Progenitor cell of endocrine pancreas (in vitro differentiated cells): Measurements from ENCODE around the gene GRK5. TPM values are rescaled to one million over a fixed set of nuclear protein-coding genes. Genes with fewer than 3 reads are reported as not detected.

ENCODE experiments used
- DNase-seq: peaks from one replicate; pipeline ENCODE4 v3.0.0; 2021; ENCODE audit warnings: low spot score; ENCODE audit not compliant: unreplicated experiment
- H3K27ac Mint-ChIP-seq: 2 replicates; pipeline ENCODE4 v1.8.0; 2021; ENCODE audit warnings: mild to moderate bottlenecking, moderate library complexity, mixed read lengths
- H3K27me3 Mint-ChIP-seq: 2 replicates; pipeline ENCODE4 v1.8.0; 2021; ENCODE audit warnings: mixed read lengths
- H3K36me3 Mint-ChIP-seq: 2 replicates; pipeline ENCODE4 v1.8.0; 2022; ENCODE audit warnings: mixed read lengths; ENCODE audit not compliant: insufficient read depth
- H3K4me1 Mint-ChIP-seq: 2 replicates; pipeline ENCODE4 v1.8.0; 2021; ENCODE audit warnings: low read depth, mixed read lengths
- H3K4me3 Mint-ChIP-seq: 2 replicates; pipeline ENCODE4 v1.8.0; 2021; ENCODE audit warnings: low read depth, mild to moderate bottlenecking, moderate library complexity, mixed read lengths
- H3K9me3 Mint-ChIP-seq: 2 replicates; pipeline ENCODE4 v1.8.0; 2021; ENCODE audit warnings: low read depth, mixed read lengths
- CTCF ChIP-seq: fragments of 200-600 bp; sonication (generic); IDR thresholded peaks from one replicate; pipeline ENCODE4 v1.5.0; 2021; ENCODE audit warnings: antibody characterized with exemption, mild to moderate bottlenecking; ENCODE audit not compliant: unreplicated experiment
- total RNA-seq: library from RNA; stranded (reverse); gene quantifications from 2 replicates; pipeline ENCODE4 v1.2.1, GENCODE V29; 2021

Gene GRK5
- total RNA-seq, 1 donor from 2014 or later = 21.6 TPM

DNA sequence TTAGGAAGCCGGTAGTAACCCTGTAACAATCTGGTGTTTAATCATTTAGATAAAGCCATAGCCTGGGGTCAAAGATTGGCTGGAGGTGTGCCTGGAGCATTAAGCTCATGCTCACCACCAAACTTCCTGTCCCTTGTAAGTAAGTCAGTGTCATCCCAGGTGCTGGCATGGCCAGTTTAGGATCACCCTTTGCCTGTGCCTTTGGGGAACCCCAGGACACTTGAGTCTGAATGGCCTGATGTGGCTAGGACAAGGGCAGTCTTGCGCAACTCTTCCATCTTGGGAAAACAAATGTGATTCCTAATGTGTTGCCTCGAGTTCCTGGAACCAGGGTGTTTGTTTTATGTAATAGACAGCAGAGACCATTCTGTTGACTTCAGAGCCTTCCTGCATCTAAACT is 154.8 kb downstream of the GRK5 start:
- no peak for TF ChIP-seq CTCF
- Mint-ChIP-seq H3K4me3 (no peak overlapping the region), H3K9me3 (no peaks in the 10 kb centered on the region), H3K27ac (no peak overlapping the region), H3K36me3 (no peaks in the 10 kb centered on the region), H3K27me3 (no peaks in the 10 kb centered on the region), H3K4me1 (peaks cover 5% of the 10 kb centered on the region)
- no peak for DNase-seq

DNA sequence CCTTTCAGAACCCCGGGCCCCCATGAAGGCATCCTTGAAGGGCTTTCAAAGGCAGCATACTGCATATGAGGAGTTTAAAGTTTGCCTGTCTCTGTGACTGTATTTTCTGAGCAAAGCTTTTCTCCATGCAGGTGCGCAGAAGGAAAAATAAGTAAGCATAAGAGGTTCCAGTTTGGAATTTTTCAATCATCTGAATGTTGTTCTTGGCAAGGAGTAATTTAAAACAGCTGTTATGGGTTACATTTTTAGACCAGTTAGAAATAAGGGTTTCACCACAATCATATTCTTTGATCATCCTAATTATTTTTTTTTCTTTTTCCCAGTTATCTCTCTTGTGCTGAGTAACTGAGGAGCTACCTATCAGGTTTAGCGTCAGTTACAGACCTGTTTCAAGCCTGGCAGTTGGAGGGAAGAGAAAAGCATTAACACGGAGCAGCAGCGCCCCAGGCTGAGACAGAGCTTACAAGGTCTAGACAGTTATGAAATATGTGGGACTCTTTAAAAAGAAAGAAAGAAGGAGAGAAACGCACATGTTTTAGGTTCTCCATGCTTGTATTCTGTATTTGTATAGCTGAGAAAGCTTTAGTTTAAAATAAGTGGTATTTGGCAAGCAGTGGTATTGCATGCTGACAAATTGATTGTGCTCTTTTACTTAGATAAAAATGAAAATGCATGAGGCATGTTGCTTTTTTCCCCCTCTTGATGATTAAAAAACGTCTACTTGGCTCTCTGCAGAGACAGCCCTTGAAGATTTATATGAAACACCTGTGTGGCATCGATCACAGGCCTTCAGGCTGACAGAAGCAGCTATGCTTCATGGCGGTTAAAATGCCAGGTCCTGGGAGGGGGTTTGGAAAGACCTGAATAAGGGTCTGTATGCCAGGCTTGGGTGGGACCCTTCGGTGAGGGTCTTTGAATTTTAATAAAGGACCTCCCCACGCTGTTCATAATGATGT is 157.6 kb downstream of the GRK5 start:
- Mint-ChIP-seq H3K4me3 (no peak overlapping the region), H3K4me1 (peaks cover 13% of the 10 kb centered on the region), H3K36me3 (no peaks in the 10 kb centered on the region), H3K27me3 (no peaks in the 10 kb centered on the region), H3K9me3 (no peaks in the 10 kb centered on the region), H3K27ac (no peak overlapping the region)
- DNase-seq = no peak
- TF ChIP-seq CTCF = no peak

DNA sequence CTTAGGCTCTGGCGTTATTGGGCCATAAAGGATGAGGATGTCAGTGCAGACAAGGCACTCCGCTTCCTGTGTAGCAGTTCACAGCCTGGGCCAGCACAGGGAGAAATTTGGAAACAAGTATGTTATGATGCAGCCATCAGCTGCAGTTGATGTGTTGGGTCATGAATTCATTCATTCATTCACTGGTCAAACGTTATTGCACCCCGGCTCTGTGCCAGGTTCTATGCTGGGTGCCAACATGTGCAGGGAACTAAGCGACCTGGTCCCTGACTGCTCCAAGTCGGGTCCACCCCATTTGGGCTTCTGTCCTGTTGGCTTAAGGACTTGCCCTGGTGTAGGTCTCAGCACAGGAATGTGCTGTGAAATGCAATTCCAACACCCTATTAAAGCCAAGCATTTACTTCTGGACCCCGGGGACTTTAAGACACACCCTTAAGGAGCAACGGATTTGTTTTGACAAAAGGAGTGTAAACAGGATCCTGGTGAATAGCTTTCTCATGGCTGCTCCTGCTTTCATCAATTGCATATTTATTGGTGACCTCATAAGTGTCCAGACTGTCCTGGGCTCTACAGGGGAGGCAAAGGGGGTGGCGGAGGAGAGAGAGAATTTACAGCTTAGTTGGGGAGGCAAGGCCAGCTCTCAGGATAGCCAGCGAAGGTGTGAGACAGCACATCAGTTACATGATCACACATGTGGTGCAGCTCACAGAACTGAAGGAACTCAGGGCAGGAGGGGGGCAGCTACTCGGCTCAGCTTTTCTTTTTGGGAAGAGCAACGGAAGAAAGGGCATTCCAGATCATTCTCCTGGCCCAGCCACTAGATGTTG is 158.6 kb downstream of the GRK5 start:
- Mint-ChIP-seq H3K9me3 (no peaks in the 10 kb centered on the region), H3K4me3 (no peak overlapping the region), H3K36me3 (no peaks in the 10 kb centered on the region), H3K4me1 (peaks cover 15% of the 10 kb centered on the region), H3K27me3 (no peaks in the 10 kb centered on the region), H3K27ac (peak overlapping the region; percentile 73)
- no peak for TF ChIP-seq CTCF
- DNase-seq = no peak

GRCh38 chr10:119367841-119368549 is 160.6 kb downstream of the GRK5 start:
- Mint-ChIP-seq H3K4me1 (peaks cover 12% of the 10 kb centered on the region), H3K27ac (no peak overlapping the region), H3K36me3 (no peaks in the 10 kb centered on the region), H3K9me3 (no peaks in the 10 kb centered on the region), H3K27me3 (no peaks in the 10 kb centered on the region), H3K4me3 (no peak overlapping the region)
- DNase-seq = no peak
- TF ChIP-seq CTCF = no peak

- no peak overlapping the region for H3K4me3 Mint-ChIP-seq
- no peaks in the 10 kb centered on the region for H3K27me3 Mint-ChIP-seq
- no peak for DNase-seq
- H3K27ac Mint-ChIP-seq = no peak overlapping the region
- H3K36me3 Mint-ChIP-seq = no peaks in the 10 kb centered on the region
- no peaks in the 10 kb centered on the region for H3K9me3 Mint-ChIP-seq
- H3K4me1 Mint-ChIP-seq = peaks cover 12% of the 10 kb centered on the region
- TF ChIP-seq CTCF = no peak
These were observed 161.2 kb downstream of the GRK5 start for GRCh38 chr10:119368581-119368980.
